Liver (tissue), 3 donors: ENCODE data around the gene RCOR3.

Source experiments
- CTCF ChIP-seq: fragments of 150-350 bp; IDR thresholded peaks from 2 replicates; pipeline ENCODE4 v1.5.1; 2017; ENCODE audit warnings: improper control_type of control experiment, low read depth, low read length; ENCODE audit not compliant: missing input control
- EGR1 ChIP-seq, 2 donors: IDR thresholded peaks; 2 replicates each; pipeline ENCODE4 v1.6.1; 2016 to 2018; ENCODE audit warnings: antibody characterized with exemption in 2 of 2, low read depth in 2 of 2
- GABPA ChIP-seq, 2 donors: IDR thresholded peaks in 1 of 2; conservative IDR thresholded peaks in 1 of 2; 2 replicates each; pipeline ENCODE4 v1.6.1; 2016; ENCODE audit warnings: antibody characterized with exemption in 2 of 2, mild to moderate bottlenecking in 1 of 2, moderate library complexity in 1 of 2
- RAD21 ChIP-seq, 2 donors: IDR thresholded peaks; 2 replicates each; pipeline ENCODE4 v1.6.1; 2016; ENCODE audit warnings: antibody characterized with exemption in 2 of 2, mild to moderate bottlenecking in 2 of 2
- REST ChIP-seq: IDR thresholded peaks from 2 replicates; pipeline ENCODE4 v1.6.1; 2016; ENCODE audit warnings: antibody characterized with exemption, mild to moderate bottlenecking
- RXRA ChIP-seq, 2 donors: IDR thresholded peaks; 2 replicates each; pipeline ENCODE4 v1.6.1; 2017 to 2018; ENCODE audit warnings: antibody characterized with exemption in 2 of 2, mild to moderate bottlenecking in 1 of 2
- SP1 ChIP-seq: IDR thresholded peaks from 2 replicates; pipeline ENCODE4 v1.6.1; 2018; ENCODE audit warnings: antibody characterized with exemption, mild to moderate bottlenecking
- TAF1 ChIP-seq: conservative IDR thresholded peaks from 2 replicates; pipeline ENCODE4 v1.6.1; 2016; ENCODE audit warnings: antibody characterized with exemption, mild to moderate bottlenecking
- YY1 ChIP-seq: IDR thresholded peaks from 2 replicates; pipeline ENCODE4 v1.6.1; 2016; ENCODE audit warnings: antibody characterized with exemption, mild to moderate bottlenecking
- TF ChIP-seq, protein P1 (sequence below): IDR thresholded peaks from 2 replicates; pipeline ENCODE4 v1.6.1; 2016; ENCODE audit warnings: antibody characterized with exemption
- donor health status: healthy.
- donor health status: healthy.

GRCh38 chr1:211353562-211354212 is 94.5 kb downstream of the RCOR3 start:
- TF ChIP-seq CTCF, result no peak
- TF ChIP-seq SP1, result no peak
- no peak for TF ChIP-seq RXRA (IDR thresholded peaks at IDR 0.05)
- no peak for TF ChIP-seq REST
- TF ChIP-seq RAD21 (IDR thresholded peaks at IDR 0.05), result no peak
- no peak for TF ChIP-seq YY1
- no peak for TF ChIP-seq TAF1
- TF ChIP-seq, protein P1, sequence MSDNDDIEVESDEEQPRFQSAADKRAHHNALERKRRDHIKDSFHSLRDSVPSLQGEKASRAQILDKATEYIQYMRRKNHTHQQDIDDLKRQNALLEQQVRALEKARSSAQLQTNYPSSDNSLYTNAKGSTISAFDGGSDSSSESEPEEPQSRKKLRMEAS, result no peak
- TF ChIP-seq EGR1 (IDR thresholded peaks at IDR 0.05; ENCODE audit: low read depth in 2 of 2), result no peak
- TF ChIP-seq GABPA (IDR thresholded peaks at IDR 0.05 in 1 of 2, conservative IDR thresholded peaks at IDR 0.05 in 1 of 2), result no peak
